ENCODE results near the gene ELAVL3.
"Not testable (repeated sequence)": the region's sequence is repeated elsewhere in the genome, so short reads cannot be mapped to it uniquely, and the experiment has no call there.

Gene ELAVL3

DNA sequence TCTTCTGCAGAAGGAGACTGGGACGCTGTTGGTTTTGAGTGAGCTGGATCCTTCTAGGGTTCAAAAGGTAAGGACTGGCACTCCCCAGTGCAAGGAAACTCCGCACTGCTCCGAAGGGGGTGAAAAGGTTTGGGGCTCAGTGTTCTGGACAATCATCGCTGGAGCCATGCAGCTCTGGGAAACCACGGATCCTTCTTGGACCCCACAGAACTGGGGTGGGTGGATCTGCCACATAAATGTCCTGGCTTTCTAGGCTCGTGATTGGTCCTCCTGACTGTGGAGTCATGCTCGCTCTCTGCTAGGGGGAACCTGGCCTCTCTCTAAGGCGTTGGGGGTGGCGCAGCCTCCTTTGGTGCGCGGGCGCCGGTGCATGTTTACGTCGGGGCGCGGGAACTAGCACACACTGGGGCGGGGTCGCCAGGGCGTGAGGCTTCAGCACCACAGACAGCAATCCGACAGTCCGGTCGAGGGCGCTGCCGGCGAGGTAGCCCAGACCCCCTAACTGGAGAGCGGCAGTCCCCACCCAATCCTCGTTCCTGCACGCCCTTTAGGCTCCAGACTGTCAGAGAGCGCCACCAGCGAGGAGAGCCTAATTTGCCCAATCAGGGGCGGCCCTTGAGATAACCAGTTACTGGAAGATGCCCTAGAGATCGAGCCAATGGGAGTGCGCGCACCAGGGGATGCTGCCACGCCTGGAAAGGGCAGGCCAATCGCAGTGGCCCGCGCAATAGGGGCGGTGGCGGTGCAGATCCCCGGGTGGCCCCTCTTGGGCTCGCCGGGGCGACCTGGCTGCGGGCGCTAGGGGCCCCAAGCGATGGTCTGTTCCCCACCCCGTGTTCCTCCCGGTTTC is 913 bp upstream of the ELAVL3 start:
- DNase-seq (ENCODE audit: low read depth), result peak; percentile 35
- no peak for TF ChIP-seq CTCF (IDR thresholded peaks at IDR 0.05; ENCODE audit: control insufficient read depth, insufficient read depth, low read depth, low read length, missing control alignments)
- H3K4me3 ChIP-seq (ENCODE audit: control insufficient read depth, low read depth, low read length), result peak overlapping the region; percentile 23

DNA sequence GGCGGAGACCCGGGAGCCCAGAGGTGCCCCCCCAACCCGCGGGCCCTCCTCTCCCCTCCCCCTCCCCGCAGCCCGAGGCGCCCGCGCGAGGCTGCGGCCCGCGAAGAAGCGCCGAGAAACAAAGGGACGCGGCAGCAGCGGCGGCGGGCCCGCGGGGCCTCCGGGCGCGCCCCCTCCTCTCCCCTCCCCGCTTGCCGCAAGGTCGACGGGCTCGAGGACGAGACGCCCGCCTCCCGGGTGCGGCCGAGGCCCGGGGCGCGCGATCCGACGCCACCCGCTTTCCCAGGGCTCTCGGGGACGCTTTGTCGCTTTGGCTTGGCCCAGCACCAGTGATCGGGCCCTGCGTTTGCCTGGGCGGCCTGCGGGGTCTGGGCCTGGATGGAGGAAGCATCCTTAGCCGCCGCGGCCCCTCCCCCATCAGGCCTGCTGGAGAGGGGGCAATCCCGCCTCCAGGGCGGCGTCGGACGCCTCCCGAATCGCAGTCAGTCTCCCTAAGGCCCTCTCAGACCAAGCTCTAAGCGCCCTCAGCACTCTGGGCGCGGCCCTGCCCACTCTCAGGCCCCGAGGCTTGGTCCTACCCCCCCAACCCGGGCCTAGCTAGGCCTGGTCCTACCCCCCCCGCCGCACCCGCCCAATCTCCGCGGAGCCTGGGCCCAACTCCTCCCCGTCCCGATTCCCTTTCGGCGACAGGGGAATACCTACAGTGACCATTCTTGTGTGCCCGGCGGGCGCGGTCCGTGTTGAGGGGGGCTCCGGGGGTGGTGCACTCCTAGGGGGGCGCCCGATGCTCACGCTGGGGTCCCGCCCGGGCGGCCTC is 740 bp downstream of the ELAVL3 start:
- no peak for TF ChIP-seq CTCF (IDR thresholded peaks at IDR 0.05; ENCODE audit: control insufficient read depth, insufficient read depth, low read depth, low read length, missing control alignments)
- no peak overlapping the region for H3K4me3 ChIP-seq (ENCODE audit: control insufficient read depth, low read depth, low read length)
- no peak for DNase-seq (ENCODE audit: low read depth)

- no peak overlapping the region for H3K4me3 ChIP-seq (ENCODE audit: control insufficient read depth, low read depth, low read length)
- DNase-seq (ENCODE audit: low read depth), result no peak
- TF ChIP-seq CTCF (IDR thresholded peaks at IDR 0.05; ENCODE audit: control insufficient read depth, insufficient read depth, low read depth, low read length, missing control alignments), result no peak
These were observed 1.6 kb downstream of the ELAVL3 start for GRCh38 chr19:11479090-11479897.

- no peak for DNase-seq (ENCODE audit: low read depth)
- no peak for TF ChIP-seq CTCF (IDR thresholded peaks at IDR 0.05; ENCODE audit: control insufficient read depth, insufficient read depth, low read depth, low read length, missing control alignments)
- no peak overlapping the region for H3K4me3 ChIP-seq (ENCODE audit: control insufficient read depth, low read depth, low read length)
These were observed 2.4 kb downstream of the ELAVL3 start for GRCh38 chr19:11478167-11479089.

DNA sequence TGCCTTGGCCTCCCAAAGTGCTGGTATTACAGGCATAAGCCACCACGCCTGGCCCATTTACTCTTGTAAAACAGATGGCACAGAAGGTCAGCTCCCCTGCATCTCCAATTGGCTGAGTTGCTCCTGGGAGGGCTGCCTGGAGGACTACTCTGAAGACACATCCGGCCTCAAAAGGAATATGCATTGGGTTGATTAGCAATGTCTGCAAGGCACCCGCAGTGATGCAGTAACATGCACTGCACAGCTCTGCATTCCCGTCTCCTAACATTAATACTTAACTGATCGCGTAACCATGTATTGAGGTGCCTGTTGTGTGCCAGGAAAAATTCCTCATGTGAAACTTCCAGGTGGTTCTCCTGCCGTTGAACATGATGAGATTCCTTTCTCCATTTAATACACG is 5.0 kb downstream of the ELAVL3 start:
- no peak for TF ChIP-seq CTCF (IDR thresholded peaks at IDR 0.05; ENCODE audit: control insufficient read depth, insufficient read depth, low read depth, low read length, missing control alignments)
- H3K4me3 ChIP-seq (ENCODE audit: control insufficient read depth, low read depth, low read length), result no peak overlapping the region
- DNase-seq (ENCODE audit: low read depth), result no peak

DNA sequence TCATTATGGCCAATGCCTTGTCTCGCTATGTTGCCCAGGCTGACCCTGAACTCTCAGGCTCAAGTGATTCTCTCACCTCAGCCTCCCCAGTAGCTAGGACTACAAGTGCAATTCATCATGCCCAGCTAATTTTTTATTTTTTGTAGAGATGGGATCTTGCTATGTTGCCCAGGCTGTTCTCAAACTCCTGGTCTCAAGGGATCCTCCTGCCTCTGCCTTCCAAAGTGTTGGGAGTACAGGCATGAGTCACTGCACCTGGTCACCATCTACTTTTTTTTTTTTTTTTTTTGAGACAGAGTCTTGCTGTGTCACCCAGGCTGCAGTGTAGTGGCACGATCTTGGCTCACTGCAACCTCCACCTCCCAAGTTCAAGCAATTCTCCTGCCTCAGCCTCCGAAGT is 5.5 kb downstream of the ELAVL3 start:
- H3K4me3 ChIP-seq (ENCODE audit: control insufficient read depth, low read depth, low read length); DNase-seq (ENCODE audit: low read depth): not testable (repeated sequence)

Measured in AG09309 (cell line).